Suprapubic skin (tissue), 4 donors: ENCODE measurements around the gene SFXN5. TPM values are rescaled to one million over a fixed set of nuclear protein-coding genes. Genes with fewer than 3 reads are reported as not detected.

ENCODE experiments used
- DNase-seq, 2 donors: peaks; one replicate each; pipeline ENCODE4 v3.0.0-alpha.2; 2019; ENCODE audit warnings: low spot score in 2 of 2
- H3K27ac ChIP-seq: fragments of 200-600 bp; sonication (generic); one replicate; pipeline ENCODE4 v1.5.1; 2019
- H3K27me3 ChIP-seq: fragments of 200-600 bp; sonication (generic); one replicate; pipeline ENCODE4 v1.5.1; 2019
- H3K36me3 ChIP-seq: fragments of 200-600 bp; sonication (generic); one replicate; pipeline ENCODE4 v1.5.1; 2019
- H3K4me1 ChIP-seq: fragments of 200-600 bp; sonication (generic); one replicate; pipeline ENCODE4 v1.5.1; 2019
- H3K4me3 ChIP-seq: fragments of 200-600 bp; sonication (generic); one replicate; pipeline ENCODE4 v1.5.1; 2019; ENCODE audit warnings: mild to moderate bottlenecking
- H3K9me3 ChIP-seq: fragments of 200-600 bp; sonication (generic); one replicate; pipeline ENCODE4 v1.5.1; 2019
- EP300 ChIP-seq: sonication (generic); formaldehyde crosslinking; IDR thresholded peaks from one replicate; pipeline ENCODE4 v1.6.1; 2017; ENCODE audit warnings: antibody characterized with exemption
- POLR2A ChIP-seq, 2 donors: fragments of 450-650 bp; IDR thresholded peaks; one replicate each; pipeline ENCODE4 v1.6.1; 2017; ENCODE audit warnings: antibody characterized with exemption in 2 of 2, mild to moderate bottlenecking in 2 of 2, moderate library complexity in 2 of 2
- POLR2AphosphoS5 ChIP-seq, 3 donors: sonication (generic); formaldehyde crosslinking; IDR thresholded peaks; one replicate each; pipeline ENCODE4 v1.6.1; 2017; ENCODE audit warnings: antibody characterized with exemption in 3 of 3
- WGBS: methylation state at CpG from one replicate; pipeline ENCODE4 v1.1.5; 2018; 5-methylcytosine and 5-hydroxymethylcytosine counted together
- total RNA-seq, 4 donors: library from RNA; depleted of rRNA; stranded (reverse); fragments of >200 nt; gene quantifications; one replicate each; pipeline ENCODE4 v1.1.0, GENCODE V29; 2016
- TF ChIP-seq, protein P1 (sequence below), 2 donors: fragments of 200-600 bp in 1 of 2; fragments of 450-650 bp in 1 of 2; sonication (generic) in 1 of 2; IDR thresholded peaks; one replicate each; pipeline ENCODE4 v1.5.1; 2016 to 2019; ENCODE audit warnings: antibody characterized with exemption in 2 of 2, mild to moderate bottlenecking in 1 of 2, moderate library complexity in 1 of 2

SFXN5 gene
- total RNA-seq, 4 donors from 2014 or later: 11.9 to 25.7 (median 18.8) TPM

DNA sequence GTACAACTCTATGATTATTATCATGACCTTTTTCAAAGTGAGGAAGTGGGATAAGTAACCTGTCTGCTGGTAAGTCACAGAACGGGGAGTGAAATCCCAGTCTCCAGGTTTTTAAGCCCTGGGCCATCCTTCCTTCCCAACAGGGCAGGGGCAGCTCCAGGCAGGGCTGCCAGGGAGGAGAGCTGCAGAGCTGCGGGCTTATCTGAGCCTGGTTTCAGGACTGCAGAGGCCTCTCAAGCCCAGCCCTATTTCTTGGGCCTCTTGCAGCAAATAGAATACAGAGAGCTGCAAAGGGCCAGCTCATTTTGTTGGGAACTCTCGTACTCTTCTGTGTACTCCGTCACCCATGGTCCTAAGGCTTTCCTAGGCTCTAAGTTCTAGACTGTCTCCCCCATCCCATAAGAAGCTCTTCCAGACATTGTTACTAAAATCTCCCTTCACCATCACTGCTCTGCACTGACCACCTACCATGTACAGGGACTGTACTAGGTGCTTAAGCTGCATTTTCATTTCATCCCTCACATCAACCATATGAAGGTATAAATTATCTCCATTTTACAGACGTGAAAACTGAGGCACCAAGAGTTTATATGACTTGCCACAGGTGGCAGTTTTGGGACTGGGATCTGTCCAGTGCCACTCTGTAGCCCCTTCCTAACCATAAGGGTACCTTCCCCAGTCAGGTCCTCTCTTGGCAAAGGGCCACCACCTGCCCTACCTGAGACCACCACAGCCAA lies 38.1 kb upstream of the SFXN5 start:
- 79% methylated on average over 5 of the region's 5 CpGs for WGBS
- Histone ChIP-seq H3K27me3 (no peaks in the 10 kb centered on the region), H3K27ac (peak overlapping the region; percentile 89), H3K9me3 (no peaks in the 10 kb centered on the region), H3K4me1 (peaks cover 62% of the 10 kb centered on the region), H3K36me3 (no peaks in the 10 kb centered on the region), H3K4me3 (no peak overlapping the region)
- TF ChIP-seq, protein P1, sequence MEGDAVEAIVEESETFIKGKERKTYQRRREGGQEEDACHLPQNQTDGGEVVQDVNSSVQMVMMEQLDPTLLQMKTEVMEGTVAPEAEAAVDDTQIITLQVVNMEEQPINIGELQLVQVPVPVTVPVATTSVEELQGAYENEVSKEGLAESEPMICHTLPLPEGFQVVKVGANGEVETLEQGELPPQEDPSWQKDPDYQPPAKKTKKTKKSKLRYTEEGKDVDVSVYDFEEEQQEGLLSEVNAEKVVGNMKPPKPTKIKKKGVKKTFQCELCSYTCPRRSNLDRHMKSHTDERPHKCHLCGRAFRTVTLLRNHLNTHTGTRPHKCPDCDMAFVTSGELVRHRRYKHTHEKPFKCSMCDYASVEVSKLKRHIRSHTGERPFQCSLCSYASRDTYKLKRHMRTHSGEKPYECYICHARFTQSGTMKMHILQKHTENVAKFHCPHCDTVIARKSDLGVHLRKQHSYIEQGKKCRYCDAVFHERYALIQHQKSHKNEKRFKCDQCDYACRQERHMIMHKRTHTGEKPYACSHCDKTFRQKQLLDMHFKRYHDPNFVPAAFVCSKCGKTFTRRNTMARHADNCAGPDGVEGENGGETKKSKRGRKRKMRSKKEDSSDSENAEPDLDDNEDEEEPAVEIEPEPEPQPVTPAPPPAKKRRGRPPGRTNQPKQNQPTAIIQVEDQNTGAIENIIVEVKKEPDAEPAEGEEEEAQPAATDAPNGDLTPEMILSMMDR (IDR thresholded peaks at IDR 0.05): no peak
- TF ChIP-seq EP300: no peak
- TF ChIP-seq POLR2A (IDR thresholded peaks at IDR 0.05): no peak
- no peak for TF ChIP-seq POLR2AphosphoS5 (IDR thresholded peaks at IDR 0.05)
- no peak for DNase-seq

DNA sequence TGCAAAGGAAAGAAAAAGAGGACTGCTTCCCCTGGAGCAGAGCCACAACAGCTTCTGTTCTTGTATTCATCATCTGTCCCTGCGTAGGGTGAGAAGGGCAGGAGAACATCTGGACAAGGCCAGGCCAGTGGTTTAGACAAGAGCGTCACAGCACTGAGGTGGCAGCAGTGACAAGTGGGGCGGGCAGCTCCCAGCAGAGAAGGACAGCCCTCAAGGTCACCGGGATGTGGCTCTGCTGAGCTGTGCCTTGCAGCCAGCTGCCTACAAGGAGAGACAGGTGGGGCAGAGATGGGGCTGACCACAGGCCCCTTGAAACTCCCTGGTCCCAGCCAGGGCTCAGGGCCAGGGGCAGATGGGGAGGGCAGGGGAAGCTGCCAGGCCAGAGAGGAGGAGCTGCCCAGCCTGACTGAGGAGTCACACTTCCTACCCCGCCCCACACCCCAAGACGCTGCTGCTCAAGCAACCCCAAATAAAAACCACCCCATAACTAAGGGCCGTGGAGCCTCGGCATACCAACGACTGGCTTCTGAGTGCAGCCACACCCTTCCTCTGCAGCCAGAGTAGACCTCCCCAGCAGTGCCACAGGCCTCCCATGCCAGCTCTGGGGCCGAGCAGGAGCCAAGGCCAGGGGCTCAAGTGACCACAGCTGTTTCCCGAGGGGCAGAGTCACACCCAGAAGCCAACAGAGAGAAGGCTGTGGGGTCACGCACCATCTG lies 35.9 kb upstream of the SFXN5 start:
- WGBS: 45% methylated on average over 6 of the region's 12 CpGs
- H3K4me1 ChIP-seq: peaks cover 60% of the 10 kb centered on the region
- no peak for DNase-seq

DNA sequence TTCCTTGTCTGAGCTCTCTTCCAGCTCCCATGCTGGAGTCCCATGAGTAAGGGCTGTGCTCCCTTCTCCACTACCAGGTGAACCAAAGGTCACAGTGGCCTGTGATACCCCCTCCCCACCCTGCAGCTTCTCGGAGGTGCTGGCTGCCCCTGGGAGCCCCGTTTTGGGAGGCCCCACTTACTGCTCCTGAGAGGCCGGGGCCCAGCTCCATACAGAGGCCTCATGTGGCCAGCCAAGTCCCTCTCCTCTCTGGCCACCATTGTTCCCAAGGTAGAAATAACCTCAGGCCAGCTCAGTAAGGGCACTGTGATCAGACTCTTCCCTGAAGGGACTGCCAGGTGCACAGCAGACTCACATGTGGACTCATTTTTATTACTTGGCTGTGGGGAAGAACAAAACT lies 35.3 kb upstream of the SFXN5 start:
- WGBS: 77% methylated on average over 3 of the region's 3 CpGs
- TF ChIP-seq EP300: no peak
- no peak for TF ChIP-seq POLR2A (IDR thresholded peaks at IDR 0.05)
- peaks cover 55% of the 10 kb centered on the region for H3K4me1 ChIP-seq

More for the DNA sequence above, 35.9 kb upstream of the SFXN5 start:
- Histone ChIP-seq H3K27ac (peak overlapping the region; percentile 13), H3K27me3 (no peaks in the 10 kb centered on the region), H3K9me3 (no peaks in the 10 kb centered on the region), H3K4me3 (no peak overlapping the region), H3K36me3 (no peaks in the 10 kb centered on the region)
- TF ChIP-seq EP300: no peak

DNA sequence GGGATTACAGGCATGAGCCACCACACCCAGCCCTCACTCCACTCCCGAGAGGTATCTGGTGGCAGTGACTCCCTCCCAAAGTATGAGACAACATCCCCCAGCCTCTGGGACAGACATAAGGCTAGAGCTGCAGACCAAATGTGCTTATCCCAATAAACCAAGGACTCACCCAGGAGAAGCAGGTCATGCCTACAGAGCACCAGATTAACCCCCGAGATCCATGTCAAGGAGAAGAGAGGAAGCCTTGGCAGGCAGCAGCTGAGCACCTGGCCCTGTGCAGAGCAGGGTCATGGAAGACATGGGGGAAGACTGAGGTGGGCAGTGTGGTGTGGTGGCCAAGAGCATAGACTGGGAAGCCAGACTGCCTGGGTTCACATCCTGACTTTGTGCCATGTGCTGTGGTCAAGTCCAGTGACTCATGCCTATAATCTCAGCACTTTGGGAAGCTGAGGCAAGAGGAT lies 34.0 kb upstream of the SFXN5 start:
- TF ChIP-seq, protein P1 (IDR thresholded peaks at IDR 0.05): no peak
- TF ChIP-seq POLR2A (IDR thresholded peaks at IDR 0.05): no peak
- no peak for TF ChIP-seq POLR2AphosphoS5 (IDR thresholded peaks at IDR 0.05)
- TF ChIP-seq EP300: no peak
- H3K4me1 ChIP-seq: peaks cover 42% of the 10 kb centered on the region
- no peaks in the 10 kb centered on the region for H3K9me3 ChIP-seq
- WGBS: 100% methylated on average over 1 of the region's 2 CpGs
- no peaks in the 10 kb centered on the region for H3K36me3 ChIP-seq
- H3K27me3 ChIP-seq: no peaks in the 10 kb centered on the region
- DNase-seq: no peak
- H3K4me3 ChIP-seq: no peak overlapping the region
- H3K27ac ChIP-seq: no peak overlapping the region

More for the DNA sequence above, 35.3 kb upstream of the SFXN5 start:
- no peak overlapping the region for H3K27ac ChIP-seq
- no peak for DNase-seq
- H3K27me3 ChIP-seq: no peaks in the 10 kb centered on the region
- no peaks in the 10 kb centered on the region for H3K9me3 ChIP-seq
- H3K36me3 ChIP-seq: no peaks in the 10 kb centered on the region
- no peak overlapping the region for H3K4me3 ChIP-seq

DNA sequence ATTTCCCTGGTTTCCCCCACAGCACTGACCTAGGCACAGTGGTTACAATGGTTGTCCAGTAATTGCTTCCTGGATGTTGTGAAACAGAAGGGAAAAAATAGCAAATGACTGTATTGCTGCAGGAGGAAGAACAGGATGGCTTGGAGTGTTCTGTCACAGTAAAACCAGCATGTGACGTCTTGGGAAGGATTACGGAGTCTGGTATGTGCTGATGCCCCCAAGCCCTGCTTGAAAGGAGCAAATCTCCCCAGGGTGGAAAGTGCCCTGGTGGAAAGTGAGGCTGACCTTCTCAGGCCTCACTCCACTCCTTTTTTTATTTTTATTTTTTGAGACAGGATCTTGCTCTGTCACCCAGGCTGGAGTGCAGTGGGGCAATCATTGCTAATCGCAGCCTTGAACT lies 33.4 kb upstream of the SFXN5 start:
- H3K27ac ChIP-seq: no peak overlapping the region
- no peaks in the 10 kb centered on the region for H3K36me3 ChIP-seq
- 88% methylated on average over 3 of the region's 3 CpGs for WGBS
- TF ChIP-seq, protein P1 (IDR thresholded peaks at IDR 0.05): no peak
- TF ChIP-seq POLR2A (IDR thresholded peaks at IDR 0.05): no peak
- no peak for TF ChIP-seq EP300
- TF ChIP-seq POLR2AphosphoS5 (IDR thresholded peaks at IDR 0.05): no peak
- DNase-seq: no peak
- H3K4me3 ChIP-seq: no peak overlapping the region
- H3K9me3 ChIP-seq: no peaks in the 10 kb centered on the region
- peaks cover 36% of the 10 kb centered on the region for H3K4me1 ChIP-seq
- H3K27me3 ChIP-seq: no peaks in the 10 kb centered on the region

DNA sequence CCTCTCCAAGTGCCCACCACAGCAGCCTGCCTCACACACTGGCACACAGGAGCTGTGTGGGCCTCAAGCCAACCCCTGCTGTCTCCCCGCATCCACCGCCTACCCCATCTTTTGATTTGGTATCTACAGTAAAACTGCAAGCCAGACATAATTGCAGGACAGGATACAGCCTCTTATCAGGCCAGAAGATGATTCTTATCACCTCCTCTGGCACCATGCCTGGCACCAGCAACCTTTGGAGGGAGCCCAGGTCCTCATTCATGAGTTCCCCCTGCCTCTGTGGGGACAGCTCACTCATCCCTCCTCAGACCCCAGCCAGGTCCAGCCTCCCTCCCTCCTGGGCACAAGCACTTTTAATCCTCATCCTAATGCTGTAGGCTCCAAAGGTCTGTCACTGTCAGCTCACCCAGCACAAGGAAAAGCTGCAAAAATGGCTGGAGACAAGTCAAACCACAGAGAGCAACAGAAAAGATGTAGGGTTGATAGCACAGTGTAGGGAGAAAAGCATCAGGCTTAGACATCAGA lies 31.6 kb upstream of the SFXN5 start:
- Histone ChIP-seq H3K4me3 (no peak overlapping the region), H3K27ac (no peak overlapping the region), H3K9me3 (no peaks in the 10 kb centered on the region), H3K36me3 (no peaks in the 10 kb centered on the region), H3K27me3 (no peaks in the 10 kb centered on the region), H3K4me1 (peaks cover 25% of the 10 kb centered on the region)
- TF ChIP-seq POLR2A (IDR thresholded peaks at IDR 0.05): no peak
- 54% methylated on average over 2 of the region's 2 CpGs for WGBS
- DNase-seq: peak in 1 of 2 donors; percentile 52
